H1 (cell line): ENCODE results near the gene BCL11A. TPM values are rescaled to one million over a fixed set of nuclear protein-coding genes. Genes with fewer than 3 reads are reported as not detected.

Source experiments
- CTCF ChIA-PET: fragments of 300-600 bp; sonication (Branson Sonifier 250); formaldehyde crosslinking; loops from one replicate; lab custom pipeline; 2021; ENCODE audit not compliant: partially characterized antibody; lab: Charles Lee
- POLR2A ChIA-PET: fragments of 300-600 bp; sonication (Branson Sonifier 250); formaldehyde crosslinking; loops from one replicate; lab custom pipeline; 2021; ENCODE audit warnings: inconsistent platforms; ENCODE audit not compliant: partially characterized antibody; lab: Charles Lee
- DNase-seq, 2 experiments: peaks; one replicate each; pipeline versions ENCODE4 v3.0.0 to v3.0.0-alpha.2; 2010 to 2022; ENCODE audit warnings: low spot score in 2 of 2, low read depth in 1 of 2, mixed read lengths in 1 of 2
- FAIRE-seq: peaks from 2 replicates; lab custom pipeline; 2011; peaks lifted over from hg19 to GRCh38; lab: Jason Lieb, UNC
- H2AFZ ChIP-seq: 2 replicates; pipeline ENCODE4 v1.8.1; 2012; ENCODE audit warnings: low read length, inconsistent platforms
- H2AK5ac ChIP-seq: 2 replicates; pipeline ENCODE4 v1.6.1; 2013; ENCODE audit warnings: low read depth, low read length
- H2BK120ac ChIP-seq: replicated peaks from 2 replicates; pipeline ENCODE3; 2013; ENCODE audit warnings: low read depth, low read length, inconsistent platforms
- H2BK12ac ChIP-seq: 2 replicates; pipeline ENCODE4 v1.6.1; 2013; ENCODE audit warnings: low read depth, low read length
- H2BK15ac ChIP-seq: 2 replicates; pipeline ENCODE4 v1.6.1; 2013; ENCODE audit warnings: low read length
- H2BK20ac ChIP-seq: 2 replicates; pipeline ENCODE4 v1.6.1; 2013; ENCODE audit warnings: low read length
- H2BK5ac ChIP-seq: 2 replicates; pipeline ENCODE4 v1.6.1; 2013; ENCODE audit warnings: low read depth, low read length
- H3K14ac ChIP-seq: 2 replicates; pipeline ENCODE4 v1.6.1; 2013; ENCODE audit warnings: inconsistent platforms; ENCODE audit not compliant: insufficient read length
- H3K18ac ChIP-seq: 2 replicates; pipeline ENCODE4 v1.6.1; 2013; ENCODE audit warnings: low read length; ENCODE audit errors: extremely low read depth
- H3K23ac ChIP-seq: 2 replicates; pipeline ENCODE4 v1.6.1; 2013; ENCODE audit warnings: inconsistent platforms; ENCODE audit not compliant: insufficient read length
- H3K23me2 ChIP-seq: 2 replicates; pipeline ENCODE4 v1.6.1; 2013; ENCODE audit warnings: low read depth, low read length
- H3K27ac ChIP-seq: 2 replicates; pipeline ENCODE4 v1.6.1; 2011; ENCODE audit warnings: low read depth, low read length, inconsistent platforms
- H3K27me3 ChIP-seq, 4 experiments: replicated peaks in 1 of 4; 1 replicate in 1 of 4; 2 replicates in 3 of 4; pipeline versions ENCODE4 v1.6.1 to v1.8.1; 2011 to 2013; ENCODE audit warnings: low read length in 3 of 4, mild to moderate bottlenecking in 3 of 4, inconsistent platforms in 2 of 4, mixed read lengths in 2 of 4, moderate library complexity in 1 of 4; ENCODE audit not compliant: control insufficient read depth in 3 of 4, insufficient read depth in 3 of 4; ENCODE audit errors: extremely low read depth in 1 of 4
- H3K36me3 ChIP-seq, 4 experiments: 2 replicates each; pipeline versions ENCODE4 v1.6.1 to v1.8.1; 2011 to 2013; ENCODE audit warnings: mild to moderate bottlenecking in 4 of 4, low read length in 3 of 4, moderate library complexity in 2 of 4, control low read depth in 1 of 4, inconsistent platforms in 1 of 4; ENCODE audit not compliant: insufficient read depth in 4 of 4, control insufficient read depth in 2 of 4
- H3K4ac ChIP-seq: replicated peaks from 2 replicates; pipeline ENCODE3; 2013; ENCODE audit warnings: low read length, low read depth, mixed read lengths, inconsistent platforms; ENCODE audit not compliant: insufficient read length
- H3K4me1 ChIP-seq, 4 experiments: replicated peaks in 1 of 4; 1 replicate in 1 of 4; 2 replicates in 3 of 4; pipeline versions ENCODE4 v1.6.1 to v1.8.1; 2011 to 2013; ENCODE audit warnings: low read length in 3 of 4, inconsistent platforms in 2 of 4, mixed read lengths in 1 of 4; ENCODE audit not compliant: insufficient read depth in 4 of 4, control insufficient read depth in 3 of 4
- H3K4me2 ChIP-seq, 2 experiments: 2 replicates each; pipeline versions ENCODE4 v1.6.1 to v1.8.1; 2011 to 2013; ENCODE audit warnings: low read depth in 2 of 2, low read length in 2 of 2, control low read depth in 1 of 2, inconsistent platforms in 1 of 2, mild to moderate bottlenecking in 1 of 2; ENCODE audit not compliant: insufficient read depth in 1 of 2
- H3K4me3 ChIP-seq, 4 experiments: fragments of 200-600, 300-600 bp in 1 of 4; sonication (generic), shearing (Covaris generic), sonication (Bioruptor Twin) in 1 of 4; 2 replicates each; pipeline versions ENCODE4 v1.5.1 to v1.8.1; 2011 to 2016; ENCODE audit warnings: low read length in 4 of 4, low read depth in 3 of 4, control low read depth in 2 of 4, inconsistent platforms in 2 of 4, mild to moderate bottlenecking in 2 of 4, mixed read lengths in 1 of 4, moderate library complexity in 1 of 4; ENCODE audit not compliant: insufficient read depth in 2 of 4; ENCODE audit errors: extremely low read depth in 1 of 4
- H3K56ac ChIP-seq: replicated peaks from 2 replicates; pipeline ENCODE3; 2013; ENCODE audit warnings: low read depth, mild to moderate bottlenecking, mixed read lengths, low read length, inconsistent platforms; ENCODE audit not compliant: insufficient read length
- H3K79me1 ChIP-seq: 2 replicates; pipeline ENCODE4 v1.6.1; 2013; ENCODE audit warnings: low read depth, low read length, control low read depth
- H3K79me2 ChIP-seq, 2 experiments: 2 replicates each; pipeline versions ENCODE4 v1.6.1 to v1.8.1; 2012 to 2013; ENCODE audit warnings: low read length in 2 of 2, mild to moderate bottlenecking in 2 of 2, inconsistent platforms in 1 of 2; ENCODE audit not compliant: insufficient read depth in 2 of 2, control insufficient read depth in 1 of 2
- H3K9ac ChIP-seq, 4 experiments: replicated peaks in 1 of 4; 1 replicate in 1 of 4; 2 replicates in 3 of 4; pipeline versions ENCODE4 v1.6.1 to v1.8.1; 2011 to 2013; ENCODE audit warnings: low read depth in 3 of 4, low read length in 3 of 4, control low read depth in 2 of 4, mild to moderate bottlenecking in 2 of 4, moderate library complexity in 2 of 4, inconsistent platforms in 1 of 4; ENCODE audit errors: extremely low read depth in 1 of 4
- H3K9me3 ChIP-seq, 2 experiments: 2 replicates each; pipeline versions ENCODE4 v1.6.1 to v1.8.1; 2012 to 2013; ENCODE audit warnings: mild to moderate bottlenecking in 2 of 2, moderate library complexity in 2 of 2, control low read depth in 1 of 2, inconsistent platforms in 1 of 2, low read depth in 1 of 2, low read length in 1 of 2, mixed read lengths in 1 of 2; ENCODE audit not compliant: insufficient read depth in 2 of 2
- H4K20me1 ChIP-seq, 2 experiments: replicated peaks in 1 of 2; 2 replicates each; pipeline versions ENCODE3 to v1.8.1; 2011 to 2013; ENCODE audit warnings: inconsistent platforms in 2 of 2, low read length in 2 of 2, mild to moderate bottlenecking in 1 of 2; ENCODE audit not compliant: insufficient read depth in 2 of 2, control insufficient read depth in 1 of 2
- H4K5ac ChIP-seq: 2 replicates; pipeline ENCODE4 v1.6.1; 2013; ENCODE audit warnings: low read length, low read depth, mixed read lengths, inconsistent platforms; ENCODE audit not compliant: insufficient read length
- H4K8ac ChIP-seq: 2 replicates; pipeline ENCODE4 v1.8.0; 2013; ENCODE audit warnings: mild to moderate bottlenecking, moderate library complexity, low read length, inconsistent platforms; ENCODE audit not compliant: insufficient read depth; ENCODE audit errors: extremely low read depth
- H4K91ac ChIP-seq: replicated peaks from 2 replicates; pipeline ENCODE3; 2013; ENCODE audit warnings: low read length, mixed read lengths, inconsistent platforms; ENCODE audit not compliant: insufficient read length
- ASH2L ChIP-seq: fragments of 200-600, 300-600 bp; sonication (generic); IDR thresholded peaks from one replicate; pipeline ENCODE4 v1.7.1; 2017; ENCODE audit warnings: low read length
- BACH1 ChIP-seq: IDR thresholded peaks from 2 replicates; pipeline ENCODE4 v1.6.1; 2012; ENCODE audit warnings: low read length, improper control_type of control experiment
- CEBPB ChIP-seq: IDR thresholded peaks from 2 replicates; pipeline ENCODE4 v1.6.1; 2012; ENCODE audit warnings: low read depth, low read length
- CREB1 ChIP-seq: IDR thresholded peaks from 2 replicates; pipeline ENCODE4 v1.6.1; 2012; ENCODE audit warnings: inconsistent platforms
- PHF8 ChIP-seq: fragments of 200-600 bp; sonication (generic); conservative IDR thresholded peaks from 2 replicates; pipeline ENCODE4 v1.7.1; 2012; ENCODE audit warnings: low read depth, mild to moderate bottlenecking, inconsistent platforms, low read length, moderate library complexity
- POLR2A ChIP-seq, 2 experiments: IDR thresholded peaks; 1 replicate in 1 of 2; 2 replicates in 1 of 2; pipeline ENCODE4 v1.6.1; 2011; ENCODE audit warnings: low read depth in 2 of 2, low read length in 2 of 2, mild to moderate bottlenecking in 2 of 2; ENCODE audit errors: control extremely low read depth in 1 of 2
- POLR2AphosphoS5 ChIP-seq: IDR thresholded peaks from 2 replicates; pipeline ENCODE4 v1.6.1; 2011; ENCODE audit warnings: low read depth, low read length
- POU5F1 ChIP-seq: IDR thresholded peaks from 2 replicates; pipeline ENCODE4 v1.6.1; 2011; ENCODE audit warnings: low read depth, mild to moderate bottlenecking, low read length, moderate library complexity
- RAD21 ChIP-seq, 2 experiments: IDR thresholded peaks in 1 of 2; conservative IDR thresholded peaks in 1 of 2; 2 replicates each; pipeline ENCODE4 v1.6.1; 2011; ENCODE audit warnings: low read depth in 2 of 2, low read length in 2 of 2, improper control_type of control experiment in 1 of 2, inconsistent platforms in 1 of 2, mild to moderate bottlenecking in 1 of 2, moderate library complexity in 1 of 2
- RBBP5 ChIP-seq: IDR thresholded peaks from 2 replicates; pipeline ENCODE4 v1.7.1; 2012; ENCODE audit warnings: low read depth, mild to moderate bottlenecking, inconsistent platforms, low read length, moderate library complexity, borderline replicate concordance
- SP4 ChIP-seq: IDR thresholded peaks from 2 replicates; pipeline ENCODE4 v1.6.1; 2012; ENCODE audit warnings: low read length, inconsistent platforms
- SUZ12 ChIP-seq: fragments of 200-600 bp; sonication (generic); IDR thresholded peaks from 2 replicates; pipeline ENCODE4 v1.6.1; 2012; ENCODE audit warnings: mild to moderate bottlenecking, inconsistent platforms, low read length, moderate library complexity, mixed read lengths
- TEAD4 ChIP-seq: IDR thresholded peaks from 2 replicates; pipeline ENCODE4 v1.6.1; 2012; ENCODE audit warnings: low read depth, low read length, inconsistent platforms, mixed read lengths
- WGBS, 2 experiments: shearing (Covaris generic) in 1 of 2; methylation state at CpG; one replicate each; pipeline versions ENCODE4 v1.1.6 to v1.1.7; 2013 to 2015; ENCODE audit warnings: low lambda C conversion rate in 2 of 2, mixed read lengths in 2 of 2, inconsistent platforms in 1 of 2, low coverage in 1 of 2, missing lambda C conversion rate in 1 of 2; ENCODE audit not compliant: insufficient replicate concordance in 2 of 2, insufficient coverage in 1 of 2, insufficient read length in 1 of 2; ENCODE audit errors: extremely low coverage in 1 of 2, missing lambda C conversion rate in 1 of 2; 5-methylcytosine and 5-hydroxymethylcytosine counted together
- polyA plus RNA-seq, 7 experiments: library from polyadenylated mRNA; depleted of rRNA in 3 of 7; stranded (reverse) in 5 of 7; unstranded in 2 of 7; fragments of >200 nt in 5 of 7; fragments of 200-250 nt in 2 of 7; gene quantifications; 1 replicate in 5 of 7; 2 replicates in 1 of 7; 4 replicates in 1 of 7; pipeline versions ENCODE4 v1.2.1 to v1.2.3, GENCODE V29; 2011 to 2013; ENCODE audit warnings: missing spikeins in 2 of 7, mixed read lengths in 2 of 7
- total RNA-seq: library from RNA; stranded (reverse); fragmentation: NEBNext Ultra II Directional; extraction: Animal tissue kit (Norgen Biotek cat#: 25700); gene quantifications from 2 replicates; pipeline ENCODE4 v1.2.1, GENCODE V29; 2021

BCL11A gene
- total and polyA plus RNA-seq, 2 of the 8 experiments (the other 6 are each of a cell fraction or from before 2014, with no cell fraction given) = 11.9 to 59.3 TPM

GRCh38 chr2:60556576-60557485 lies 3.4 kb upstream of the BCL11A start:
- Histone ChIP-seq H3K27ac (no peak overlapping the region), H2BK120ac (no peak overlapping the region), H3K18ac (peak overlapping the region; percentile 52; the same call in 1 of the 2 replicates), H2BK5ac (no peak overlapping the region), H3K9ac (no peak overlapping the region), H2AFZ (no peak overlapping the region), H4K5ac (no peak overlapping the region), H3K4ac (no peak overlapping the region), H2BK15ac (no peak overlapping the region), H3K4me2 (peak overlapping the region; percentile 97 to 99), H3K9me3 (no peaks in the 10 kb centered on the region), H3K56ac (no peak overlapping the region), H3K27me3 (no peaks in the 10 kb centered on the region), H2BK12ac (no peak overlapping the region), H3K36me3 (no peaks in the 10 kb centered on the region), H3K79me2 (peaks cover 0 to 12% of the 10 kb centered on the region in 2 experiments; a peak in 3 of 4 replicates), H3K4me3 (peak overlapping the region; percentile 55 to 96 (median 79)), H2AK5ac (no peak overlapping the region), H3K23me2 (peaks cover 30% of the 10 kb centered on the region), H3K23ac (no peak overlapping the region), H4K20me1 (no peaks in the 10 kb centered on the region), H3K4me1 (peaks cover 0 to 7% (median 1%) of the 10 kb centered on the region in 4 experiments; a peak in 4 of 7 replicates), H4K8ac (no peak overlapping the region), H2BK20ac (no peak overlapping the region), H4K91ac (no peak overlapping the region), H3K14ac (no peak overlapping the region), H3K79me1 (no peaks in the 10 kb centered on the region)
- no peak for DNase-seq
- no peak for FAIRE-seq
- ChIA-PET POLR2A (interaction anchor here (0.7 to 2.9 kb wide), 3 partner anchors 11 to 259 kb away, joined by 3 to 13 read pairs (median 4); no protein-coding TSS in a partner anchor), CTCF (interaction anchor here (0.5 to 17.2 kb wide), 12 partner anchors 9 to 529 kb away, joined by 3 to 240 read pairs (median 6); no protein-coding TSS in a partner anchor)
- no peak for TF ChIP-seq POLR2A (IDR thresholded peaks at IDR 0.05; ENCODE audit: control extremely low read depth in 1 of 2, low read depth in 2 of 2, low read length in 2 of 2)
- 0 out of 2 replicates have a peak, but pooled peaks have one; percentile 34 for TF ChIP-seq RBBP5
- TF ChIP-seq CEBPB = no peak
- TF ChIP-seq POU5F1 = no peak
- no peak for TF ChIP-seq RAD21 (IDR thresholded peaks at IDR 0.05 in 1 of 2, conservative IDR thresholded peaks at IDR 0.05 in 1 of 2; ENCODE audit: low read depth in 2 of 2, low read length in 2 of 2)
- no peak; the same call in 1 of the 2 replicates for TF ChIP-seq PHF8
- TF ChIP-seq SUZ12 = 0 out of 2 replicates have a peak, but pooled peaks have one; percentile 18
- TF ChIP-seq SP4 = no peak
- no peak for TF ChIP-seq BACH1
- TF ChIP-seq POLR2AphosphoS5 = no peak
- peak; percentile 68 for TF ChIP-seq ASH2L
- TF ChIP-seq CREB1 = peak; percentile 44; the same call in 1 of the 2 replicates
- no peak for TF ChIP-seq TEAD4
- 1 to 100% methylated on average over 1 to 27 of the region's 31 CpGs for WGBS, 2 experiments
